ENCODE results near the gene PRKCH. TPM values are rescaled to one million over a fixed set of nuclear protein-coding genes. Genes with fewer than 3 reads are reported as not detected.

Gene PRKCH
- total and polyA plus RNA-seq, 9 of the 15 experiments (the other 6 are each of a cell fraction or from before 2014, with no cell fraction given) = 0.61 to 4.4 (median 4.0) TPM

GRCh38 chr14:61567838-61568571 lies 246.6 kb downstream of the PRKCH start:
- no peaks in the 10 kb centered on the region for H3K9me3 ChIP-seq (replicated peaks; ENCODE audit: control insufficient read depth, insufficient read depth, low read depth, low read length)
- FAIRE-seq (no peak), ATAC-seq (no peak), DNase-seq (ENCODE audit: extremely low read depth in 1 of 4, low spot score in 3 of 4) (no peak)
- no peak overlapping the region for H3K27ac ChIP-seq (ENCODE audit: extremely low read depth, low read depth, low read length)
- intact Hi-C loops (cut with micrococcal nuclease) = no loop called here
- no peaks in the 10 kb centered on the region for H3K36me3 ChIP-seq (ENCODE audit: control insufficient read depth, insufficient read depth, low read length)
- 45% methylated on average over 9 of the region's 13 CpGs for WGBS (ENCODE audit: insufficient coverage, low coverage, missing lambda C conversion rate)
- H3K79me2 ChIP-seq (ENCODE audit: control insufficient read depth, insufficient read depth, low read length) = no peaks in the 10 kb centered on the region
- TF ChIP-seq L3MBTL2 (IDR thresholded peaks at IDR 0.05) (no peak), ZBTB17 (CRISPR knock-in tag; IDR thresholded peaks at IDR 0.05) (no peak), ZNF143 (CRISPR knock-in tag; IDR thresholded peaks at IDR 0.05) (no peak), IRF2 (CRISPR knock-in tag; IDR thresholded peaks at IDR 0.05) (no peak)
- no peaks in the 10 kb centered on the region for H3K27me3 ChIP-seq (ENCODE audit: control insufficient read depth in 2 of 2, insufficient read depth in 2 of 2, low read length in 2 of 2)
- in situ Hi-C loops (cut with MboI) = no loop called here
- H4K20me1 ChIP-seq (replicated peaks; ENCODE audit: control insufficient read depth, insufficient read depth, low read length) = no peaks in the 10 kb centered on the region
- H3K4me2 ChIP-seq (ENCODE audit: insufficient read depth, low read length) = no peak overlapping the region
- H3K9me1 ChIP-seq (ENCODE audit: control insufficient read depth, insufficient read depth, low read length) = no peaks in the 10 kb centered on the region
- BruUV-seq (replicated peaks) = no TSS peak
- no peak overlapping the region for H3K4me3 ChIP-seq
- ChIA-PET POLR2A (no interaction called here), CTCF (ENCODE audit: low intra/inter-chr PET ratio) (no interaction called here)
- peaks cover 20 to 22% of the 10 kb centered on the region in 2 experiments for H3K4me1 ChIP-seq (replicated peaks in 1 of 2; ENCODE audit: control insufficient read depth in 2 of 2, insufficient read depth in 2 of 2, low read length in 2 of 2)
- H2AFZ ChIP-seq (ENCODE audit: low read depth, low read length) = no peak overlapping the region
- H3K9ac ChIP-seq (ENCODE audit: insufficient read depth in 1 of 2, low read depth in 2 of 2, low read length in 2 of 2) = no peak overlapping the region

GRCh38 chr14:61568572-61569011 lies 247.2 kb downstream of the PRKCH start:
- no peaks in the 10 kb centered on the region for H3K27me3 ChIP-seq (ENCODE audit: control insufficient read depth in 2 of 2, insufficient read depth in 2 of 2, low read length in 2 of 2)
- ATAC-seq (no peak), DNase-seq (ENCODE audit: extremely low read depth in 1 of 4, low spot score in 3 of 4) (no peak), FAIRE-seq (no peak)
- no peaks in the 10 kb centered on the region for H4K20me1 ChIP-seq (replicated peaks; ENCODE audit: control insufficient read depth, insufficient read depth, low read length)
- in situ Hi-C loops (cut with MboI) (no loop called here), intact Hi-C loops (cut with micrococcal nuclease) (no loop called here)
- no peak overlapping the region for H3K27ac ChIP-seq (ENCODE audit: extremely low read depth, low read depth, low read length)
- ChIA-PET POLR2A (no interaction called here), CTCF (ENCODE audit: low intra/inter-chr PET ratio) (no interaction called here)
- no peaks in the 10 kb centered on the region for H3K36me3 ChIP-seq (ENCODE audit: control insufficient read depth, insufficient read depth, low read length)
- H3K4me2 ChIP-seq (ENCODE audit: insufficient read depth, low read length) = no peak overlapping the region
- H3K9me1 ChIP-seq (ENCODE audit: control insufficient read depth, insufficient read depth, low read length) = no peaks in the 10 kb centered on the region
- WGBS (ENCODE audit: insufficient coverage, low coverage, missing lambda C conversion rate) = no CpG with 5 or more reads among the region's 34 CpGs
- H3K79me2 ChIP-seq (ENCODE audit: control insufficient read depth, insufficient read depth, low read length) = no peaks in the 10 kb centered on the region
- no TSS peak for BruUV-seq (replicated peaks)
- H2AFZ ChIP-seq (ENCODE audit: low read depth, low read length) = no peak overlapping the region
- peaks cover 16% of the 10 kb centered on the region in 2 experiments for H3K4me1 ChIP-seq (replicated peaks in 1 of 2; ENCODE audit: control insufficient read depth in 2 of 2, insufficient read depth in 2 of 2, low read length in 2 of 2)
- H3K9me3 ChIP-seq (replicated peaks; ENCODE audit: control insufficient read depth, insufficient read depth, low read depth, low read length) = no peaks in the 10 kb centered on the region
- no peak overlapping the region for H3K4me3 ChIP-seq
- H3K9ac ChIP-seq (ENCODE audit: insufficient read depth in 1 of 2, low read depth in 2 of 2, low read length in 2 of 2) = no peak overlapping the region
- no peak for TF ChIP-seq ZNF175 (CRISPR knock-in tag; IDR thresholded peaks at IDR 0.05; ENCODE audit: low read depth)
- TF ChIP-seq U2AF2 (optimal IDR thresholded peaks at IDR 0.05; ENCODE audit: low read depth, low read length) = no peak
- no peak for TF ChIP-seq USF1 (CRISPR knock-in tag; IDR thresholded peaks at IDR 0.05)
- TF ChIP-seq PRMT5 (CRISPR knock-in tag; IDR thresholded peaks at IDR 0.05) = no peak
- TF ChIP-seq HNRNPK (IDR thresholded peaks at IDR 0.05; ENCODE audit: low read depth, low read length, poor library complexity, severe bottlenecking) = no peak
- TF ChIP-seq PRDM10 (IDR thresholded peaks at IDR 0.05; ENCODE audit: partially characterized antibody) = no peak
